HepG2 (cell line): ENCODE measurements around the gene DDX23. TPM values are rescaled to one million over a fixed set of nuclear protein-coding genes. Genes with fewer than 3 reads are reported as not detected.

Experiments used
- CREB3 ChIP-seq: sonication (generic); formaldehyde crosslinking; IDR thresholded peaks from 2 replicates; pipeline ENCODE4 v1.5.0; 2020; ENCODE audit warnings: missing genetic modification reagents
- DPF2 ChIP-seq: sonication (generic); formaldehyde crosslinking; IDR thresholded peaks from 2 replicates; pipeline ENCODE4 v1.4.0; 2020; ENCODE audit warnings: mild to moderate bottlenecking, low read depth, missing genetic modification reagents, borderline replicate concordance
- FUBP1 ChIP-seq: sonication (generic); formaldehyde crosslinking; IDR thresholded peaks from 2 replicates; pipeline ENCODE4 v1.5.1; 2020; ENCODE audit warnings: missing genetic modification reagents, mild to moderate bottlenecking, borderline replicate concordance
- ISL2 ChIP-seq: sonication (generic); formaldehyde crosslinking; IDR thresholded peaks from 2 replicates; pipeline ENCODE4 v1.5.0; 2020; ENCODE audit warnings: missing genetic modification reagents
- KLF6 ChIP-seq: IDR thresholded peaks from 2 replicates; pipeline ENCODE4 v1.8.0; 2016; ENCODE audit warnings: missing biosample characterization, missing genetic modification reagents
- MXI1 ChIP-seq: IDR thresholded peaks from 3 replicates; pipeline ENCODE4 v1.6.1; 2012; ENCODE audit warnings: low read depth, low read length, inconsistent platforms, borderline replicate concordance
- SKI ChIP-seq: fragments of 450-650 bp; IDR thresholded peaks from one replicate; pipeline ENCODE4 v1.6.1; 2018; ENCODE audit warnings: mild to moderate bottlenecking; ENCODE audit not compliant: partially characterized antibody
- SMAD9 ChIP-seq: sonication (generic); formaldehyde crosslinking; IDR thresholded peaks from 2 replicates; pipeline ENCODE4 v1.5.1; 2020; ENCODE audit warnings: mild to moderate bottlenecking, missing genetic modification reagents
- TGIF2 ChIP-seq: IDR thresholded peaks from 2 replicates; pipeline ENCODE4 v1.6.1; 2016; ENCODE audit warnings: control low read depth, missing compliant biosample characterization
- ZBTB42 ChIP-seq: sonication (generic); formaldehyde crosslinking; IDR thresholded peaks from 2 replicates; pipeline ENCODE4 v1.5.0; 2020; ENCODE audit warnings: mild to moderate bottlenecking, missing genetic modification reagents
- ZNF20 ChIP-seq: sonication (generic); formaldehyde crosslinking; IDR thresholded peaks from 2 replicates; pipeline ENCODE4 v1.4.0; 2020; ENCODE audit warnings: mild to moderate bottlenecking, moderate library complexity, missing genetic modification reagents
- ZNF207 ChIP-seq: fragments of 450-650 bp; IDR thresholded peaks from 2 replicates; pipeline ENCODE4 v1.6.1; 2016; ENCODE audit warnings: antibody characterized with exemption, borderline replicate concordance
- ZNF260 ChIP-seq: sonication (generic); formaldehyde crosslinking; IDR thresholded peaks from 2 replicates; pipeline ENCODE4 v1.4.0; 2020; ENCODE audit warnings: missing genetic modification reagents, low read depth, mild to moderate bottlenecking, borderline replicate concordance
- ZNF275 ChIP-seq: sonication (generic); formaldehyde crosslinking; IDR thresholded peaks from 2 replicates; pipeline ENCODE4 v1.8.0; 2022; ENCODE audit warnings: missing genetic modification reagents, mild to moderate bottlenecking, inconsistent platforms, borderline replicate concordance
- ZNF512 ChIP-seq: sonication (generic); formaldehyde crosslinking; IDR thresholded peaks from 2 replicates; pipeline ENCODE4 v1.4.0; 2020; ENCODE audit warnings: mild to moderate bottlenecking, missing genetic modification reagents
- ZNF629 ChIP-seq: sonication (generic); formaldehyde crosslinking; conservative IDR thresholded peaks from 2 replicates; pipeline ENCODE4 v1.5.0; 2020; ENCODE audit warnings: missing genetic modification reagents
- ZNF670 ChIP-seq: sonication (generic); formaldehyde crosslinking; IDR thresholded peaks from 2 replicates; pipeline ENCODE4 v1.8.0; 2022; ENCODE audit warnings: mild to moderate bottlenecking, missing genetic modification reagents, borderline replicate concordance
- ZNF703 ChIP-seq: sonication (generic); formaldehyde crosslinking; IDR thresholded peaks from 2 replicates; pipeline ENCODE4 v1.5.1; 2020; ENCODE audit warnings: missing genetic modification reagents, mild to moderate bottlenecking, moderate library complexity, borderline replicate concordance
- ZNF75D ChIP-seq: sonication (generic); formaldehyde crosslinking; IDR thresholded peaks from 2 replicates; pipeline ENCODE4 v1.8.1; 2023; ENCODE audit warnings: missing genetic modification reagents, mild to moderate bottlenecking, borderline replicate concordance
- ZXDC ChIP-seq: sonication (generic); formaldehyde crosslinking; IDR thresholded peaks from 2 replicates; pipeline ENCODE4 v1.5.0; 2020; ENCODE audit warnings: mild to moderate bottlenecking, missing genetic modification reagents
- polyA plus RNA-seq, 8 experiments: library from polyadenylated mRNA; depleted of rRNA in 3 of 8; stranded (reverse) in 7 of 8; unstranded in 1 of 8; fragments of >200 nt; fragmentation: Illumina TruSeq in 4 of 8; extraction: Trizol in 4 of 8; gene quantifications; 2 replicates each; pipeline versions ENCODE4 v1.2.1 to v1.2.3, GENCODE V29; 2011 to 2016; ENCODE audit warnings: low read depth in 4 of 8, missing spikeins in 1 of 8, mixed read lengths in 1 of 8; ENCODE audit not compliant: insufficient read depth in 1 of 8
- total RNA-seq, 5 experiments: library from RNA; depleted of rRNA; stranded (reverse); fragments of >200 nt; fragmentation: Illumina TruSeq; extraction: Trizol; gene quantifications; 2 replicates each; pipeline ENCODE4 v1.2.3, GENCODE V29; 2016; ENCODE audit warnings: low read depth in 1 of 5

Gene DDX23
- total and polyA plus RNA-seq, 2 of the 13 experiments (the other 11 are each of a cell fraction or from before 2014, with no cell fraction given), result 35.7 to 90.0 TPM

GRCh38 chr12:48851883-48852733 is at the start of gene DDX23 (continued):
- no peak for TF ChIP-seq ZNF512 (CRISPR knock-in tag)
- TF ChIP-seq ZNF275, result peak; percentile 94
- TF ChIP-seq ZBTB42 (CRISPR knock-in tag), result no peak
- peak; percentile 98 for TF ChIP-seq ZNF670 (CRISPR knock-in tag)
- TF ChIP-seq ZNF629 (CRISPR knock-in tag), result peak; percentile 96
- TF ChIP-seq ZNF207, result no peak
- 0 out of 2 replicates have a peak, but pooled peaks have one; percentile 17 for TF ChIP-seq ISL2 (CRISPR knock-in tag)
- TF ChIP-seq ZNF703, result no peak
- no peak for TF ChIP-seq ZNF260 (CRISPR knock-in tag)
- TF ChIP-seq KLF6 (CRISPR knock-in tag), result no peak
- TF ChIP-seq SMAD9 (CRISPR knock-in tag), result no peak
- no peak for TF ChIP-seq SKI
- TF ChIP-seq CREB3 (CRISPR knock-in tag), result no peak
- peak; percentile 76; the same call in 1 of the 3 replicates for TF ChIP-seq MXI1
- TF ChIP-seq DPF2 (CRISPR knock-in tag), result no peak
- no peak for TF ChIP-seq ZNF75D (CRISPR knock-in tag)
- TF ChIP-seq FUBP1 (CRISPR knock-in tag), result no peak
- TF ChIP-seq ZNF20 (CRISPR knock-in tag), result no peak
- TF ChIP-seq TGIF2, result peak; percentile 85; the same call in 1 of the 2 replicates
- peak; percentile 75; the same call in 1 of the 2 replicates for TF ChIP-seq ZXDC (CRISPR knock-in tag)
